Neuronal stem cell (in vitro differentiated cells): ENCODE results near the gene CEP152.
"Not testable (repeated sequence)": the region's sequence is repeated elsewhere in the genome, so short reads cannot be mapped to it uniquely, and the experiment has no call there.

Source experiments
- DNase-seq: peaks from one replicate; pipeline ENCODE4 v3.0.0-alpha.2; 2013; ENCODE audit warnings: low spot score
- H2AFZ ChIP-seq: one replicate; pipeline ENCODE4 v1.6.1; 2013; ENCODE audit warnings: mild to moderate bottlenecking, low read length, inconsistent platforms
- H2AK5ac ChIP-seq: 2 replicates; pipeline ENCODE4 v1.6.1; 2013; ENCODE audit warnings: low read depth, mild to moderate bottlenecking, inconsistent platforms, low read length, moderate library complexity, mixed read lengths
- H2BK120ac ChIP-seq: 2 replicates; pipeline ENCODE4 v1.6.1; 2013; ENCODE audit warnings: low read depth, mild to moderate bottlenecking, inconsistent platforms, low read length, moderate library complexity, mixed read lengths
- H2BK12ac ChIP-seq: one replicate; pipeline ENCODE4 v1.6.1; 2013; ENCODE audit warnings: low read length, inconsistent platforms
- H2BK15ac ChIP-seq: 2 replicates; pipeline ENCODE4 v1.6.1; 2013; ENCODE audit warnings: mild to moderate bottlenecking, low read length, inconsistent platforms, mixed read lengths
- H2BK5ac ChIP-seq: one replicate; pipeline ENCODE4 v1.6.1; 2013; ENCODE audit warnings: inconsistent platforms, mild to moderate bottlenecking, low read length, moderate library complexity
- H3K14ac ChIP-seq: one replicate; pipeline ENCODE4 v1.6.1; 2013; ENCODE audit warnings: low read length, inconsistent platforms
- H3K18ac ChIP-seq: 2 replicates; pipeline ENCODE4 v1.6.1; 2013; ENCODE audit warnings: low read length, inconsistent platforms
- H3K23ac ChIP-seq: 2 replicates; pipeline ENCODE4 v1.6.1; 2013; ENCODE audit warnings: low read depth, mild to moderate bottlenecking, mixed read lengths, low read length, inconsistent platforms; ENCODE audit not compliant: poor library complexity
- H3K27ac ChIP-seq: replicated peaks from 3 replicates; pipeline ENCODE4 v1.5.1; 2013; ENCODE audit warnings: low read length, inconsistent platforms
- H3K27me3 ChIP-seq, 3 experiments: 2 replicates each; pipeline ENCODE4 v1.6.1; 2013; ENCODE audit warnings: low read length in 3 of 3, mild to moderate bottlenecking in 2 of 3, inconsistent platforms in 1 of 3, low read depth in 1 of 3, mixed read lengths in 1 of 3, moderate library complexity in 1 of 3; ENCODE audit not compliant: control insufficient read depth in 3 of 3, insufficient read depth in 3 of 3
- H3K36me3 ChIP-seq, 2 donors: replicated peaks in 1 of 2; 2 replicates each; pipeline ENCODE4 v1.6.1; 2013; ENCODE audit warnings: low read length in 2 of 2; ENCODE audit not compliant: control insufficient read depth in 2 of 2, insufficient read depth in 2 of 2
- H3K4ac ChIP-seq: 2 replicates; pipeline ENCODE4 v1.6.1; 2013; ENCODE audit warnings: inconsistent platforms, mild to moderate bottlenecking, low read length, moderate library complexity
- H3K4me1 ChIP-seq, 2 donors: 1 replicate in 1 of 2; 2 replicates in 1 of 2; pipeline ENCODE4 v1.6.1; 2013; ENCODE audit warnings: low read length in 2 of 2, low read depth in 1 of 2; ENCODE audit not compliant: control insufficient read depth in 2 of 2, insufficient read depth in 1 of 2
- H3K4me2 ChIP-seq: one replicate; pipeline ENCODE4 v1.6.1; 2013; ENCODE audit warnings: mild to moderate bottlenecking, low read length, inconsistent platforms; ENCODE audit not compliant: insufficient read depth, poor library complexity, severe bottlenecking
- H3K4me3 ChIP-seq, 2 donors: 2 replicates each; pipeline ENCODE4 v1.5.1; 2013; ENCODE audit warnings: low read length in 2 of 2, mild to moderate bottlenecking in 2 of 2, inconsistent platforms in 1 of 2, moderate library complexity in 1 of 2
- H3K79me1 ChIP-seq: one replicate; pipeline ENCODE4 v1.6.1; 2013; ENCODE audit warnings: low read depth, mild to moderate bottlenecking, inconsistent platforms, low read length, moderate library complexity
- H3K9ac ChIP-seq: one replicate; pipeline ENCODE4 v1.6.1; 2013; ENCODE audit warnings: mild to moderate bottlenecking, low read depth, low read length, inconsistent platforms; ENCODE audit not compliant: poor library complexity
- H3K9me3 ChIP-seq, 2 donors: replicated peaks in 1 of 2; 2 replicates each; pipeline versions ENCODE3 to v1.6.1; 2013; ENCODE audit warnings: low read length in 2 of 2, mild to moderate bottlenecking in 2 of 2, inconsistent platforms in 1 of 2, low read depth in 1 of 2, mixed read lengths in 1 of 2, moderate library complexity in 1 of 2; ENCODE audit not compliant: control insufficient read depth in 2 of 2, insufficient read depth in 1 of 2
- H4K8ac ChIP-seq: one replicate; pipeline ENCODE4 v1.6.1; 2013; ENCODE audit warnings: low read depth, mild to moderate bottlenecking, inconsistent platforms, low read length, moderate library complexity
- H4K91ac ChIP-seq: one replicate; pipeline ENCODE4 v1.6.1; 2013; ENCODE audit warnings: low read length, low read depth, mild to moderate bottlenecking, inconsistent platforms; ENCODE audit not compliant: poor library complexity
- WGBS, 2 donors: extraction: QIAGEN DNeasy Blood & Tissue Kit; methylation state at CpG; one replicate each; pipeline ENCODE4 v1.1.7; 2013; ENCODE audit warnings: missing lambda C conversion rate in 2 of 2, mixed read lengths in 1 of 2; ENCODE audit not compliant: insufficient read length in 2 of 2, insufficient replicate concordance in 1 of 2; ENCODE audit errors: extremely low coverage in 2 of 2; 5-methylcytosine and 5-hydroxymethylcytosine counted together

The CEP152 gene

DNA sequence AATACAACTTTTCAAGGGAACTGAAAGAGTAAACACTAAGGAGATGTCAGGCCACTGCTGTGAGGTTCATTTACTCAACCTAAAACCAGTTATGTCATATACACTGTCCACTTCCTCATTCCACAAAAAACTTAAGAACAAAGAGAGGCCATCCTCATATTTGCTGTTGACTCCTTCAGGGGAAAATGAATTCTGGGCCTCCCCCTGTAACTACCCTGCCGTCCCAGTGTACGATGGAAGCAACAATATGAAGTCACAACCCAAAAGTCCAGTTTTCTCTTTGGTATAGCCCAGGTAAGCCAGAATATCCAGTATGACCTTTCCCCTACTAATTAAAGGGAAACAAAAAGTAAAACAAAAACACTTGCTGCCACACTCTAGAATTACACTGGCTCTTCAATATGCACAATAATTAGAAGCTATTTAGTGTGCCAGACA is 16.2 kb downstream of the CEP152 start:
- WGBS, 2 donors, result no CpG with 5 or more reads among the region's 2 CpGs
- Histone ChIP-seq H3K4me2 (no peak overlapping the region), H2AK5ac (no peak overlapping the region), H3K27me3 (no peaks in the 10 kb centered on the region), H2BK120ac (no peak overlapping the region), H2BK12ac (no peak overlapping the region), H3K18ac (no peak overlapping the region), H3K36me3 (peaks cover 2 to 75% of the 10 kb centered on the region in 2 donors), H3K9ac (no peak overlapping the region), H3K79me1 (no peaks in the 10 kb centered on the region), H3K4me3 (no peak overlapping the region), H3K14ac (no peak overlapping the region), H2BK5ac (no peak overlapping the region), H3K23ac (no peak overlapping the region), H3K4me1 (peaks cover 0 to 4% of the 10 kb centered on the region in 2 donors), H4K91ac (no peak overlapping the region), H3K9me3 (no peaks in the 10 kb centered on the region), H2AFZ (no peak overlapping the region), H3K4ac (no peak overlapping the region), H2BK15ac (no peak overlapping the region), H3K27ac (no peak overlapping the region), H4K8ac (no peak overlapping the region)
- DNase-seq, result no peak

DNA sequence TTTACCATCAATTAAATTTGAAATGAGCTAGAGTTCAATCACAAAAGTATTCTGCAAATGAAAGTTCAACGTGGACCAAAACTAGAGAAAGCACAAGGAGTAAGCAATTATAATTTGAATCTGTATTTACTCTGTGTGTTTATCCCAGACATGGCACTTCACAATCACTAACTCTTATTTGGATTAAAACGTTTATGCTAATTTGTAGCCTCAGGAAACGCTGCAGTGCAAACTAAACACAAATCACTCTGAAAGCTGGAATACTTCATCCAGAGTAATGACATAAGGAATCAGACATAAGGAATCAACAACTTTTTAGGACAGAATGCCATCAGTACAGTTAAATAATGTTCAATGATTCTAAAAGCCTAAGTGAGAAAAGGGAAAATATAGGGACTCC is 18.5 kb downstream of the CEP152 start:
- no peak overlapping the region for H2BK12ac ChIP-seq
- H3K23ac ChIP-seq, result no peak overlapping the region
- no peak overlapping the region for H3K9ac ChIP-seq
- no peaks in the 10 kb centered on the region for H3K79me1 ChIP-seq
- no peak overlapping the region for H3K4me2 ChIP-seq
- no peak overlapping the region for H3K27ac ChIP-seq
- no peak overlapping the region for H2BK120ac ChIP-seq
- H3K4me3 ChIP-seq, result no peak overlapping the region
- H3K4me1 ChIP-seq, result peaks cover 0 to under 1% of the 10 kb centered on the region in 2 donors
- H3K14ac ChIP-seq, result no peak overlapping the region
- H3K36me3 ChIP-seq, result peaks cover 2 to 91% of the 10 kb centered on the region in 2 donors
- no peak overlapping the region for H2AFZ ChIP-seq
- H4K91ac ChIP-seq, result no peak overlapping the region
- no peak overlapping the region for H2BK5ac ChIP-seq
- H4K8ac ChIP-seq, result no peak overlapping the region
- no peak overlapping the region for H3K18ac ChIP-seq
- no peak overlapping the region for H2AK5ac ChIP-seq
- H3K27me3 ChIP-seq, result no peaks in the 10 kb centered on the region
- no peak overlapping the region for H2BK15ac ChIP-seq
- H3K9me3 ChIP-seq, result no peaks in the 10 kb centered on the region
- no CpG with 5 or more reads among the region's 3 CpGs for WGBS, 2 donors
- no peak overlapping the region for H3K4ac ChIP-seq
- no peak for DNase-seq

DNA sequence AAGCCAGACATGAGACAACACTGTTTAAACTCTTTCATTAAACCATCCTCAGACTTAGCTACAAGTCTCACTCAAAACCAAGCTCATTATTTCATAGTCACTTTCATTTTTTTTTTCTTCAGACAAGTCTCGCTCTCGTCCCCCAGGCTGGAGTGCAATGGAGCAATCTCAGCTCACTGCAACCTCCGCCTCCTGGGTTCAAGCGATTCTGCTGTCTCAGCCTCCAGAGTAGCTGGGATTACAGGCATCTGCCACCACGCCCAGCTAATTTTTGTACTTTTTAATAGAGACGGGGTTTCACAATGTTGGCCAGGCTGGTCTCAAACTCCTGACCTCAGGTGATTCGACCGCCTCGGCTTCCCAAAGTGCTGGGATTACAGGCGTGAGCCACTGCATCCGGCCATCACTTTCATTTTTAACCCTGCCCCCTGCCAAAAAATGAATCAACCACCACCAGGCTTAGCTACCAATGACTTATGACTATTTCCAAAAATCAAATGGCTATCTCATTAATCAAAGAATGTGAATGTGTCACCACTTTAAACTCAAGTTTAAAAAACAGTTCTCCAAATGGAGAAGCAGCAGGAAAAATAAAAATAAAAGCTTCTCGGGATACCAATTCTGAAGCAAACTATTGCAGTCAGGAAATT is 20.3 kb downstream of the CEP152 start:
- H3K36me3 ChIP-seq, result peaks cover 2 to 88% of the 10 kb centered on the region in 2 donors

DNA sequence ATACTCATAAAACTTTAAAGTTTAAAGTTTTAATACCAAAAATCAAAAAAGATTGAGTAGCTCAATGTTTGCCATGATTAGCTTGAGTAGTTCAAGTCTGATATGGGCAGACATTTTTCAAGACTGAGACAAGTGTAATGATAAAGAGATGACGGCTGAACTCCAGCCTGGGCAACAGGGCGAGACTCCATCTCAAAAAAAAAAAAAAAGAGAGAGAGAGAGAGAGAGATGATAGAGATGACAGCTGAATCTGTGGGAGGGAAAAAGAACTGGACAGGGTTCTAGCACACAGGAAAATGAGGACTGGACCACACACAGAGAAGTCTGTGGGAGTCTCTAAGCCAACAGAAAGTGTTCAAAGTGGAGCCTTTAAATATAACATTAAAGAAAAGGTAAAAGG is 25.2 kb downstream of the CEP152 start:
- H3K9ac ChIP-seq, result no peak overlapping the region
- no peak overlapping the region for H2AFZ ChIP-seq
- no peak overlapping the region for H3K4ac ChIP-seq
- no peaks in the 10 kb centered on the region for H3K4me1 ChIP-seq
- no peak overlapping the region for H3K18ac ChIP-seq
- no peak overlapping the region for H3K27ac ChIP-seq
- no peak overlapping the region for H3K4me3 ChIP-seq
- no peak overlapping the region for H3K23ac ChIP-seq
- no CpG with 5 or more reads among the region's 2 CpGs for WGBS, 2 donors
- H2BK12ac ChIP-seq, result no peak overlapping the region
- H4K8ac ChIP-seq, result no peak overlapping the region
- H2BK5ac ChIP-seq, result no peak overlapping the region
- H4K91ac ChIP-seq, result no peak overlapping the region
- no peaks in the 10 kb centered on the region for H3K9me3 ChIP-seq
- no peak overlapping the region for H3K14ac ChIP-seq
- no peak overlapping the region for H2AK5ac ChIP-seq
- H2BK120ac ChIP-seq, result no peak overlapping the region
- no peak overlapping the region for H2BK15ac ChIP-seq
- H3K36me3 ChIP-seq, result peaks cover 10 to 90% of the 10 kb centered on the region in 2 donors
- no peaks in the 10 kb centered on the region for H3K27me3 ChIP-seq
- no peaks in the 10 kb centered on the region for H3K79me1 ChIP-seq
- no peak for DNase-seq
- H3K4me2 ChIP-seq, result no peak overlapping the region

More for the DNA sequence above, 20.3 kb downstream of the CEP152 start:
- not testable (repeated sequence) for H2BK120ac ChIP-seq, H3K4ac ChIP-seq, H3K9me3 ChIP-seq, H3K4me2 ChIP-seq, H2BK5ac ChIP-seq, DNase-seq, H3K9ac ChIP-seq, H4K91ac ChIP-seq, H2BK12ac ChIP-seq, H3K4me1 ChIP-seq, H2AK5ac ChIP-seq, H3K27me3 ChIP-seq, H3K23ac ChIP-seq, H4K8ac ChIP-seq, H3K79me1 ChIP-seq, H3K14ac ChIP-seq, H2AFZ ChIP-seq, H3K27ac ChIP-seq, H2BK15ac ChIP-seq, H3K18ac ChIP-seq, H3K4me3 ChIP-seq
- WGBS, 2 donors, result no CpG with 5 or more reads among the region's 12 CpGs
